K562 (cell line): Measurements from ENCODE around the gene STAB1. TPM values are rescaled to one million over a fixed set of nuclear protein-coding genes. Genes with fewer than 3 reads are reported as not detected.

ENCODE experiments used
- ATAC-seq: fragments of 200-7000 bp; cut with Tn5 transposase; 3 replicates; pipeline ENCODE4 v1.9.1; 2020; ENCODE audit warnings: moderate library complexity
- BruUV-seq: library from RNA; stranded (reverse); fragments of 400-500 nt; replicated peaks from 2 replicates; lab custom pipeline; 2021; lab: Mats Ljungman, UMichigan
- CTCF ChIA-PET: fragments of 300-600 bp; formaldehyde crosslinking; extraction: SDS; loops from one replicate; lab custom pipeline; 2021; ENCODE audit warnings: low intra/inter-chr PET ratio; lab: Yijun Ruan, JAX
- POLR2A ChIA-PET: fragments of 300-600, 350-650 bp; sonication (Branson Sonifier 250); formaldehyde crosslinking; extraction: SDS; loops from one replicate; lab custom pipeline; 2021; ENCODE audit warnings: antibody characterized with exemption, inconsistent platforms; lab: Yijun Ruan, JAX
- DNase-seq, 4 experiments: peaks; one replicate each; pipeline versions ENCODE4 v3.0.0 to v3.0.0-alpha.2; 2011 to 2018; ENCODE audit warnings: low spot score in 3 of 4, mixed read lengths in 3 of 4; ENCODE audit errors: extremely low read depth in 1 of 4
- FAIRE-seq: peaks from 2 replicates; lab custom pipeline; 2011; peaks lifted over from hg19 to GRCh38; lab: Jason Lieb, UNC
- H2AFZ ChIP-seq: 2 replicates; pipeline ENCODE4 v1.6.0; 2011; ENCODE audit warnings: low read depth, low read length, control low read depth, inconsistent platforms
- H3K27ac ChIP-seq: fragments of 200-600 bp; 3 replicates; pipeline ENCODE4 v1.8.0; 2011; ENCODE audit warnings: low read depth, mild to moderate bottlenecking, control low read depth, inconsistent platforms, low read length, moderate library complexity, mixed read lengths; ENCODE audit errors: extremely low read depth
- H3K27me3 ChIP-seq, 2 experiments: fragments of 300-600 bp in 1 of 2; 2 replicates in 1 of 2; 3 replicates in 1 of 2; pipeline versions ENCODE4 v1.6.0 to v1.8.0; 2011; ENCODE audit warnings: inconsistent platforms in 2 of 2, low read length in 2 of 2, mild to moderate bottlenecking in 1 of 2, mixed read lengths in 1 of 2, moderate library complexity in 1 of 2; ENCODE audit not compliant: control insufficient read depth in 2 of 2, insufficient read depth in 2 of 2
- H3K36me3 ChIP-seq: fragments of 300-600 bp; 3 replicates; pipeline ENCODE4 v1.8.0; 2011; ENCODE audit warnings: mild to moderate bottlenecking, low read length, inconsistent platforms; ENCODE audit not compliant: control insufficient read depth, insufficient read depth
- H3K4me1 ChIP-seq, 2 experiments: fragments of 200-600 bp in 1 of 2; replicated peaks in 1 of 2; 2 replicates in 1 of 2; 3 replicates in 1 of 2; pipeline versions ENCODE4 v1.5.1 to v1.8.0; 2011; ENCODE audit warnings: inconsistent platforms in 2 of 2, low read length in 2 of 2, mild to moderate bottlenecking in 1 of 2, mixed read lengths in 1 of 2, moderate library complexity in 1 of 2; ENCODE audit not compliant: control insufficient read depth in 2 of 2, insufficient read depth in 2 of 2
- H3K4me2 ChIP-seq: 2 replicates; pipeline ENCODE4 v1.6.1; 2011; ENCODE audit warnings: low read length, control low read depth, inconsistent platforms, mixed read lengths; ENCODE audit not compliant: insufficient read depth
- H3K4me3 ChIP-seq: fragments of 200-600 bp; sonication (generic), shearing (Covaris generic); 2 replicates; pipeline ENCODE4 v1.5.1; 2016; ENCODE audit warnings: control low read depth, inconsistent platforms
- H3K79me2 ChIP-seq: fragments of 200-600 bp; 3 replicates; pipeline ENCODE4 v1.8.0; 2011; ENCODE audit warnings: low read length, inconsistent platforms; ENCODE audit not compliant: control insufficient read depth, insufficient read depth
- H3K9ac ChIP-seq, 2 experiments: 2 replicates each; pipeline versions ENCODE4 v1.6.0 to v1.6.1; 2011; ENCODE audit warnings: low read depth in 2 of 2, low read length in 2 of 2, control low read depth in 1 of 2, inconsistent platforms in 1 of 2, mild to moderate bottlenecking in 1 of 2, mixed read lengths in 1 of 2; ENCODE audit not compliant: insufficient read depth in 1 of 2
- H3K9me1 ChIP-seq: one replicate; pipeline ENCODE4 v1.6.0; 2011; ENCODE audit warnings: inconsistent platforms, mild to moderate bottlenecking, low read length, moderate library complexity; ENCODE audit not compliant: control insufficient read depth, insufficient read depth
- H3K9me3 ChIP-seq: replicated peaks from 2 replicates; pipeline ENCODE4 v1.5.1; 2011; ENCODE audit warnings: low read depth, low read length, inconsistent platforms; ENCODE audit not compliant: control insufficient read depth, insufficient read depth
- H4K20me1 ChIP-seq: replicated peaks from 2 replicates; pipeline ENCODE4 v1.6.1; 2011; ENCODE audit warnings: low read length, inconsistent platforms, mixed read lengths; ENCODE audit not compliant: control insufficient read depth, insufficient read depth
- CXXC5 ChIP-seq: fragments of 250-450 bp; sonication (Bioruptor Pico); IDR thresholded peaks from 2 replicates; pipeline ENCODE4 v1.8.0; 2022; ENCODE audit warnings: inconsistent platforms, mild to moderate bottlenecking, moderate library complexity
- RBBP5 ChIP-seq: fragments of 200-600 bp; sonication (generic); IDR thresholded peaks from 2 replicates; pipeline ENCODE4 v1.6.1; 2012; ENCODE audit warnings: borderline replicate concordance, mild to moderate bottlenecking, low read length, control low read depth, inconsistent platforms; ENCODE audit not compliant: insufficient read depth, poor library complexity, severe bottlenecking
- RFX1 ChIP-seq: fragments of 450-650 bp; IDR thresholded peaks from 2 replicates; pipeline ENCODE4 v1.6.1; 2016; ENCODE audit warnings: mild to moderate bottlenecking, moderate library complexity
- TRIM25 ChIP-seq: fragments of 450-650 bp; IDR thresholded peaks from 2 replicates; pipeline ENCODE4 v1.7.0; 2016; ENCODE audit warnings: borderline replicate concordance
- WGBS: fragments of 100-300 bp; shearing (Covaris generic); methylation state at CpG from one replicate; pipeline ENCODE4 v1.1.6; 2016; ENCODE audit warnings: low coverage, mixed read lengths; ENCODE audit not compliant: insufficient coverage; ENCODE audit errors: missing lambda C conversion rate; 5-methylcytosine and 5-hydroxymethylcytosine counted together
- in situ Hi-C: fragments of 300-500 bp; cut with MboI; formaldehyde crosslinking; loops from 4 replicates; pipeline ENCODE4 v1.15.0; 2018; ENCODE audit warnings: inconsistent platforms, mixed read lengths
- intact Hi-C: fragments of 100-400 bp; cut with micrococcal nuclease; formaldehyde crosslinking; loops from 2 replicates; pipeline ENCODE4 v1.14.2; 2022
- polyA plus RNA-seq, 8 experiments: library from polyadenylated mRNA; depleted of rRNA in 4 of 8; stranded (reverse) in 5 of 8; unstranded in 3 of 8; fragments of >200 nt; fragmentation: Nextera tagmentation in 2 of 8; fragmentation: Illumina TruSeq in 1 of 8; extraction: Ambion mirVana in 2 of 8; extraction: Trizol in 1 of 8; gene quantifications; 2 replicates each; pipeline versions ENCODE4 v1.2.1 to v1.2.3, GENCODE V29; 2011 to 2014; ENCODE audit warnings: inconsistent platforms in 1 of 8, missing spikeins in 1 of 8
- total RNA-seq, 7 experiments: library from RNA; depleted of rRNA in 6 of 7; stranded (reverse); fragments of >200 nt in 6 of 7; fragmentation: Illumina TruSeq in 2 of 7; extraction: Trizol in 2 of 7; gene quantifications; 2 replicates each; pipeline versions ENCODE4 v1.2.1 to v1.2.3, GENCODE V29; 2011 to 2021; ENCODE audit warnings: low replicate concordance in 1 of 7

Gene STAB1
- total and polyA plus RNA-seq, 9 of the 15 experiments (the other 6 are each of a cell fraction or from before 2014, with no cell fraction given): 0.20 to 3.9 (median 1.2) TPM

DNA sequence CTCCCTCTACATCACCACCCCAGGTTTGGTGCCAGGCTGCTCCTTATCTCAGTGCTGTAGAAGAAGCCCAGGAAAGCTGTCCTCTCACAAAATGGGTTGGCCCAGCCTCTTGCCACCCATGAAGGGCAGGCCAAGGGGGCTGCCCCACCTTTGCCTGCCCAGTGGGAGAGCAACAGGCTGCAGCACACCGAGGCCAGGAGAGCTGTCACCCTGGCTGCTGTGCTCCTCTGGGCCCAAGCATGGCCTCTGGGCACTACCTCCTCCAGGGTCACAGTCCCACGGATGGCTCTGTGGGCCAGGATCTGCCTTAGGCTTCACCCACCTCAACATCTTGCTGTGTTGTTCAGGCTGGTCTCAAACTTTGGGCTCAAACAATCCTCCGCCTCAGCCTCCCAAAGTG is 6.4 kb upstream of the STAB1 start (continued):
- TF ChIP-seq TRIM25 (no peak), RBBP5 (no peak)

- DNase-seq: no peak
- POLR2A ChIA-PET: interaction anchor here (0.6 to 1.4 kb wide), 4 partner anchors 9 to 31 kb away, joined by 3 to 7 read pairs (median 4); no protein-coding TSS in a partner anchor
- no peaks in the 10 kb centered on the region for H3K9me1 ChIP-seq
- in situ Hi-C loops (no loop called here), intact Hi-C loops (no loop called here)
- H3K9ac ChIP-seq: no peak overlapping the region
- H3K9me3 ChIP-seq: no peaks in the 10 kb centered on the region
- no peaks in the 10 kb centered on the region for H3K79me2 ChIP-seq
- TF ChIP-seq RFX1 (no peak), CXXC5 (CRISPR knock-in tag) (no peak)
- peaks cover 60% of the 10 kb centered on the region; the same call in 2 of the 3 replicates for H3K36me3 ChIP-seq
- no peak for ATAC-seq
- WGBS: 100% methylated on average over 1 of the region's 18 CpGs
- H4K20me1 ChIP-seq: no peaks in the 10 kb centered on the region; the same call in 1 of the 2 replicates
- H3K4me1 ChIP-seq: peaks cover 0 to 18% of the 10 kb centered on the region in 2 experiments; a peak in 1 of 5 replicates
- no peak for FAIRE-seq
- no TSS peak for BruUV-seq
- H3K27ac ChIP-seq: no peak overlapping the region
- H2AFZ ChIP-seq: no peak overlapping the region
- no peak overlapping the region for H3K4me2 ChIP-seq
- H3K4me3 ChIP-seq: no peak overlapping the region
- CTCF ChIA-PET: no interaction called here
- no peaks in the 10 kb centered on the region for H3K27me3 ChIP-seq
These were observed 5.7 kb upstream of the STAB1 start for GRCh38 chr3:52489453-52489852.
